HT1080 (cell line): ENCODE data around the gene P2RY2. TPM values are rescaled to one million over a fixed set of nuclear protein-coding genes. Genes with fewer than 3 reads are reported as not detected.
A peak's percentile ranks its signal among the peaks of the same experiment; 100 is the strongest.
"Not testable (repeated sequence)": the region's sequence is repeated elsewhere in the genome, so short reads cannot be mapped to it uniquely, and the experiment has no call there.

Experiments used
- DNase-seq: peaks from one replicate; pipeline ENCODE4 v3.0.0-alpha.2; 2015; ENCODE audit warnings: low read depth
- total RNA-seq: library from RNA; depleted of rRNA; stranded (reverse); fragments of >200 nt; shearing (Covaris generic); gene quantifications from 2 replicates; pipeline ENCODE4 v1.2.3, GENCODE V29; 2014

The P2RY2 gene
- total RNA-seq, 1 experiment from 2014 or later: 0.05 TPM

DNA sequence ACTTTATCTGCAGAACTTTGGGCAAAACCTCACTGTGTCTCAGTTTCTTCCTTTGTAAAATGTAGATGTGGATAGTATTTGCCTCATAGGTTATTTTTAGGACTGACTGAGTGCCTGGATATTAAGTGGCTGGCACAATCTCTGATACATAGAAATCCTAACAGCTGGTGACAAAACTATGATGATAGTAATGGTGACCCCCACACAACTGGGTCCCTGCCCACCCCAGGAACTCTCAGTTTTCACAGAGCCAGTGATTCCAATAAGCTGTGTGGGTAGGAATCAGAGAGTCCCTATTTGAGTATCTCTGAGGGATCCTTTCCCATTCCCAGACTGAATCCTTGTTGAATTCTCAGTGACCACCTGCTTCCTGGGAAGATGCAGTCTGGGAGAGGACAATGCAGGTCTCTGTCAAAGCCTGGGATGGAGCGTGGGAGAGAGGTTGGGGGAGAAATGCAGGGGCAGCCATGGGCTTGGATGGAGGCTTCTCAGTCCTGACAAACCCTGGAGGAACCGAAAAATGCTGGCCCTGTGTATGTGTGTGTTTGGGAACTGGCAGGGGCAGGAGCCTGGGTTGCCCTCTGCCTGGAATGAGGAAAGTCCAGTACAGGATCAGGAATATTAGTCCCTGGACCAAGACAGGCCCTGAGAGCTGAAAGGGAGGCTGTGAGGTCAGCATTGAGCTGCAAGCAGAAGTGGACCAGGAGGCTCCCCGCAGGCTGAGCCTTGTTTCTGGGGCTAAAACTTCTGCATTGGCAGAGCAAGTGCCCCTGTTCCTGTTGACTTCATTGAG, 48.0 kb downstream of the P2RY2 start:
- DNase-seq: no peak

DNA sequence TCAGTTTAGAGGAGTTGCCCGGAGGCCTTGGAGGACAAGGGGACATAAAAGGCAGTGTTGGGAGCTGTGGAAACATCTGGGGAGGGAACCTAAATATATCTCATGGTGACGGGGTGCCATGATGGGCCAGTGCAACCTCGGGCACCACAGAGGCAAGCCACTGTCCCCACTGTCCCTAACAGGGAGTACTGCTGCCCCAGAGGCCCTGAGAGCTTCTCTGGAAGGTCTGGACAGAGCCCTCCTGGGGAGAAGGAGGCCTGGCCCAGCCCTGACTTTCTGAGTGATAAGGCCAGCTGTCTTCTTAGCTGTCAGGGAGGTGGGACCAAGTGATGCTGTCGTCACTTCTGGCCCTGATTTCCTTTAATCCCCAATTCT, 48.6 kb downstream of the P2RY2 start:
- DNase-seq: no peak

DNA sequence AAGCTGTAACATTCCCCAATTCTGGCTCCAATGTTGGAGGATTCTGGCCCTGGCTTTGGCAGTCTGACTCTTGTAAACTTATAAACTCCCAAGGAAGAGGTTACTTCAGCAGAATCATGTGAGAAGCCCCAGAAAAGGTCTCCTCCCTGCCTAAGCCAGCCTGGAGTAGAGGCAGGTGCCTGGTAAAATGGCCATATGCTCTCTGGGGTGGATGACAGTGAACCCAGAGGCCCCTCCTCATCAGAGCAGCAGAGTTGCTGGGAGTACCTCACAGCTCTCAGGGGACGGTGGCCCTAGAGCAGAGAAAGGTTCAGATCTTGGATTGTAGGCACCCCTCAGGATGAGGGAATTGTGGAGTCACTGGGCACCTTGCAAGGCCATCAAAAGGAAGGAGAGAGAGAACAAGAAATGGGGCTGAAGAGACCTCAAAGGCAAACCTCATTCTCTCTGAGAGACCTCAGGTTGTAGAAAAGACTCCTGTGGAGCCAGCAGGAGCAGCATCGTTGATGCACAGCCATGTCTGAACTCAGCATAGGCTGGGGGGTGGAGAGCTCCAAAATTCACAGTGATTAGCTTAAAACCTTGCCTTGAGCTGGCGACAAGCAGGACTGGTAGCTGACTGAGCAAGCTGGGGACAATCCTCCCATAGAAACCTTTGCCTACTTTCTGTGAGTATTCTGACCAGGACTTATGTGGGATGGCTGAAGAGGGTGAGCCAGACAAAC, 49.2 kb downstream of the P2RY2 start:
- DNase-seq: no peak

DNA sequence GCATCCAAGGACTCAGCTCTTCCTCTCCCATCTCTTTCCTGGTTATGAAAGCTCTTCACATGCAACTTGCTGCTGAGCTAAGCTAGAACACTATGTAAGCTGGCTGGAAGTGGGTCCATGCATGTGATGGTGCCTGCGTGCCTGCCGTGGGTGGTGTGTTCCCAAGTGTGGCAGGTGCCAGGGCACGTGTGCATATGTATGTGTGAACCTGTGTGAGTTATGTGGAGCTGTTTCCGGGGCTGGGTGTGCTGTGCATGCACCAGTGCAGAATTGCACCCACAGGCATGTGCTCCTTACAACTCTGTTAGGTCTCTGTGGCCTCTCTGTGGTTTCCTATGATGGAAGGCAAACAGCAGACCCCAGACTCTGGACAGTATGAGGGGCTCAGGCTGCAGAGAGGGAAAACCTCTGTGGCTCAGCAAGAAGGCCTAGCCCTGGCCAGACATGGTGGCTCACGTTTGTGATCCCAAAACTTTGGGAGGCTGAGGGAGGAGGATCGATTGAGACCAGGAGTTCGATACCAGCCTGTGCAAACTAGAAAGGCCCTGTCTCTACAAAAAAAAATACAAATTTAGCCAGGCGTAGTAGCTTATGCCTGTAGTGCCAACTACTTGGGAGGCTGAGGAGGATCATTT, 49.9 kb downstream of the P2RY2 start:
- no peak for DNase-seq

DNA sequence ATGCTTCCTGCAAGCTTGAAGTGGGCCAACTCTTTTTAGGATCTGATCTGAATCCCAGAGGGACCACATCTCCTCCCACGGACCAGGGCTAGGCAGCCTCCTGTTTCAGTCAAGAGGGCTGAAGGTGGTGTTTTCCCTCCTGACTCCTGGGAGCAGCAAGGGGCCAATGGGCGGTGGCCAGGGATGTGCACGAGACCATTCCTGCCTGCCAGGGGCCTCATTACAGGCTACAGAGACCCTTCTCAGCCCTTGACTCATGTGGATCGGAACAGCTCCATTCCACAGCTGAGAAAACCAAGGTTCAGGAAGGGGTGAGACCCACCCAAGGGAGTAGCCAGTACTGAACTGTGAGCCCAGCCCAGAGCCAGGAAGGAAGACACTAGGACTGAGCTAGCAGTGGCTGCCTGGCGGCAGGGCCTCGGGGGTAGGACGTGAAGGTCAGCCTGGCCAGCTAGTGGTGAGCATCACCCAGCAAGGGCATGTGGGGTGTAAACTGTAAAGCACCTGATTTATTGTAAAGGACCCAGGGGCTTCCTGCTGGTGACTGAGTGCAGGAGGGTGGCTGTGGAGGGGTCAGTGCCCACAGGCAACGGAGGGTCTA, 50.7 kb downstream of the P2RY2 start:
- no peak for DNase-seq

DNA sequence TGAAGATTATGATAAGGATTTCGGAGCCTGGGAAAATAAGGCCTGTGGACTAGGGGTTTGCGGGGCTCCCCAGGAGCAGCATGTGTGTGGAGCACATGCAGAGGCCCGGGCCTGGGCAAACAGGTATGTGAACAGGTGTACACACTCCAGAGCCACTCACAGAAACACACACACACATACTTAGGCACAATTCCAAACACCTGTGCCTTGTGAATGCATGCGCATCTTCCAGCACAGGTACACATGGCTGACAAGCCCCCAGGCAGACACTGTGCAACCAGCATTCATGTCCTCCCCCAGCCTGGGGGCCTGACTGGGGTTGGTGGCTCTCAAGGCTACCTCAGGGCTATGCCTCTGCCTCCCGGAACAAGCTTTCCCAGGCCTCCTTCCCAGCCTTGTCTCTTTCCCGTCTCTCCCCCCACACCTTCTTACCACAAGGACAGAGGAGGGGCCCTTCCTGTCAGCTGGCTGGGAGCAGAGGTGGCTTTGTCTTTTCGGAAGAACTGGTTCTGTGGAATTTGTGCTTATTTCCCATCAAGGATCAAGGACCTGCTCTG, 51.5 kb downstream of the P2RY2 start:
- no peak for DNase-seq

DNA sequence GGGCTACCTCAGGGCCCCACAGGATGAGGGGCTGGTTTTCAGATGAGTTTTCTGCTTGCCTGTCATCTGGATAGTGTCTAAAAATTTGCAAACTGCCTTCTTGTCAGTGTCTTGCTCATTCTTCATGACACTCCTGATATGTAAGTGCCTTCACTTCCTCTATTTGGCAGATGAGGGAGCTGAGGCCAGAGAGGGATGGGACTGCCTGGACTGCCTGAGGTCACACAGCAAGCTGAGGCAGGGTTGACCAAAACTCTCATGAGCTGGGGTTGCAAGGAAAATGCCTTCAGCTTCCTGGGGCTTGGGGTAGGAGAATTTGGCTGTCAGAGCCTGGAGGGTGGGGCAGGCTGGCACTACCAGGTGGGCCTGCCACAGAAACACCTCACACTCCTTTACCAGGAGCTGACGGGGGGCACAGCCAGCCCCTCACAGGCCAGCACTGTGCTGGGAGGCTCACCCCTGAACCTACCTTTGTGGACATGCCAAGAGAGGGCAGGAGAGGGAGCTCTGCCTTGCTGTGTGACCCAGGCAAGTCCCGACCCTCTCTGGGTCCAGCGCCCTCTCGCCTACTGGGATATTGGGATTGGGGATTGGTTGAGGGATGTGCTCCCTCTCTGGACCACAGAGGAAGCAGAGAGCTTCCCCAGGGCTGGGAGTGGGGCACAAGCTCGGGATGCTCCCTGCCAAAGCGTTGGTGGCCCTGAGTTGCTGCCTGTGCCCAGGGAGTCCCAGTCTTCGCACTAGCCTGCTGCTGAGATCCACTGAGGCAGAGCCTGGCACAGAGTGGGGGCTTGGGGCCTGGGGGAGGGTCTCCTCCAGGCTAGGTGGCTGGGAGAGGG, 52.2 kb downstream of the P2RY2 start:
- no peak for DNase-seq

DNA sequence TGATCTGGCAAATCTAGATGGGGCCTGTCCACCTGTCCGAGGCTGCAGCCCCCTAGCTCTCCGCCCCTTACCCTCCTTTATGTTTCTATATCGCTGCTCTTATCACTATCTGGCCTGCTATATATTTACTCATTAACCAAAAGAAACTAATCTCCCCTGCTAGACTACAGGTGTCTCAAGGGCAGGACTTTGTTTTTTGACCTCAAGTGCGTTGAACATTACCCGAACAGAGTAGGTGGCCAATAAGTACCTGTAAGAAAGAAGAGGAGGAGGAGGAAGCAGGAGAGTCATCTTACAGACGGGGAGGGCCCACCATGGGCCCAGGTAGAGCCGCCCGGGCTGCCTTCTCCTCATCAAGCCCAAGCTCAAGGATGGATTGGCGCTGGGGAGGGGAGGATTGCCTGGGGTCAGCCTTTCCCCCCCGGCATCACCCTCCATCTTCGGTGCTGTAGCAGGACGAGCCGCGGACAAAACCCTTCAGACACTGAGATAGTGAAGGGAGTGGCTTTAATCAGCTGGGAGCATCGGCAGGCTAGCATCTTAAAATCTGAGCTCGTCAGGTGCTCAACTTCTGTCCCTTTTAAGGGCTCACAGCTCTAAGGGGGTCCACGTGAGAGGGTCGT, 52.9 kb downstream of the P2RY2 start:
- no peak for DNase-seq

DNA sequence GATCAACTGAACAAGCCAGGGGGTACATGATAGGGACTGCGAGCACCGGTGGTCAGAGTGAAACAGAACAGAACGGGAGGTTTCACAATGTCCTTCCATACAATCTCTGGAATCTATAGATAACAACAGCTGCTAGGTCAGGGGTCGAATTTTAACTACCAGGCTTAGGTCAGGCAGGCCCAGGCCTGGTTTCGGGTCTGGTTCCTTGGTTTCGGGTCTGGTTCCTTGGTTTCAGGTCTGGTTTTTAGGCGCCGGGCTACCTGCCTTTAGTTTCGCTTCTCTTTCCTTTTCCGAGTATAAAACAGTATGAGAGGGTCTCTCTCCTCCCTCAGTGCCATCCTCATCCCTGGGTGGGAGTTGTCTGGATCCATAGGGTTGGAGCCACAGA, 53.4 kb downstream of the P2RY2 start:
- not testable (repeated sequence) for DNase-seq

DNA sequence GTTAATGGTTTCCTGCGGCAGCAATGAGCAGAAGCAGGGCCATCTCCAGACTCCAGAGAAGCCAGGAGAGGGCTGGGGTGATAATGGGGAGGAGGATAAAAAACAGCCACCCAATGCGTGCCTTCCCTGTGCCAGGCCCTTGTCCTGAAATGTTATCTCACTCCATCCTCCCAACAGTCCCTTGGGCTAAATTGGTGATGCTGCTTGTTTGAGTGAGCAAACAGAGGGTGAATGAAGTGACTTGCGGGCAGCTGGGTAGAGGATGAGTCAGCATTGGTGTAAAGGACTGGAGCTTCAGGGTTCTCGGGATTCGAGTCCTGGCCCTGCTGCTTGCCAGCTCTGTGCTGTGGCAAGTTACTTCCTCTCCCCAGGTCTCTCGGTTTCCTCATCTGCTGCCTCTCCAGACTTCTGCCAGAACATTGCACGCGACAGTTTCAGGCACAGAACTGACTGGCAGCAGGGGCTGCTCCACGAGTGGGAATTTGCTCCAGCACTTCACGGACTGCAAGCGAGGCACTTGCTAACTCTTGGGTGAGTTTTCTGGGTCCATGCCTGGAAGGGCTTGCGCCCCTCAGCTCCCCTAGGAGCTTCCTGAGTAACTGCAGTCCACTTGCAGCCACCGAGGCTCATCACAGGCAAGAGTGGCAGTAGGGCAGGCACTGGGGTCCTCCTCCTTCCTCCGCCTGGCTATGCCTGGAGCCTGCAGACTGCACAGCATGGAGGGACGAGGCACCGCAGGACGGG, 54.0 kb downstream of the P2RY2 start, which contains the start of gene P2RY6:
TSS of gene P2RY6 (plus strand) at position 403 of the 744 bp plus-strand sequence. CDS start 24,181 bp downstream, outside the sequence.
- DNase-seq: peak; percentile 78

DNA sequence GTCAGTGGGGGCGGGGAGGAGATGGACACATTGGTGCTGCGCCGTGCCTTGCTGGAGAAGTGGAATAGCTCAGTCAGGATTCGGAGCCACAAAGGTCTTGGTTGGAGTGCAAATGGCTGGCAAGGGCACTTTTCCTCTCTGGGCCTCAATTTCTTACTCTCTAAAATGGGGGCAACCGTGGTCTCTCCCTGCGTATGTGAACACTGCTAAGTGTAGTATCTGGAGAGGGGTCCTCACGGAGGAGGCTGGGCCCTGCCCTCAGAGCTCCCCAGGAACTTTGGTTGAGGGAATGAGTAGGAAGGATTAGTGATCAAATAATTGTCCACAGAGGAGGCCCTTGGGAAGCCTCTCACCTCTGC, 54.6 kb downstream of the P2RY2 start:
- DNase-seq: no peak

DNA sequence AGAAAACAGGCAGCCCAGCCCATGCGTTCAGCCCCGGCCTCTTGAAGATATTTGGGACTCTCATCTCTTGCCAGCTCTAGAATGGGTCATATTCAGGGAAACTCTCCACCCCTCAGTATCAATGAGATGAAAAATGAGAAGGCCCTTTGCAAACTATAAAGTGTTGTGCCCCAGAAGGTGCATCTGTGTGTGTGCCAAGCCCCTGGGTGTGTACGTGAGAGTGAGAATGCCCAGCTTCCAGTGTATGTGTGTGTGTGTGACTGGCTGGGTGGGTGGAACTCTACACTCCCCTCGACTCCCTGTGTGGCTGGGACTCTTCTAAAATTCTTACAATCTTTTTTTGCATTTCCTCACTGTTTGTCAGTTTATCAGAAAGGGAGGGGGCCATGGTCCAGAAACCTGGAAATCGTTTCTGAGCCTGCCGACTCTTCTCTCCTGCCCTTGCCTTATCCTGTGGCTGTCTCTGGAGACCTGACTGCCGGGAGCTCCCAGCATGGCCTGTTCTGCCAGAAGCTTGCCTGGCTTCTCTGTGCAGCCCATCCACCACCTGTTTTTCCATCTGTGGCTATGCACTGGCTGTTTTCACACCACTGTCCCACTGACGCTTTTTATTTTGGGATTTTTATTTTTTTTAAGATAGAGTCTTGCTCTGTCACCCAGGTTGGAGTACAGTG, 55.3 kb downstream of the P2RY2 start:
- no peak for DNase-seq

DNA sequence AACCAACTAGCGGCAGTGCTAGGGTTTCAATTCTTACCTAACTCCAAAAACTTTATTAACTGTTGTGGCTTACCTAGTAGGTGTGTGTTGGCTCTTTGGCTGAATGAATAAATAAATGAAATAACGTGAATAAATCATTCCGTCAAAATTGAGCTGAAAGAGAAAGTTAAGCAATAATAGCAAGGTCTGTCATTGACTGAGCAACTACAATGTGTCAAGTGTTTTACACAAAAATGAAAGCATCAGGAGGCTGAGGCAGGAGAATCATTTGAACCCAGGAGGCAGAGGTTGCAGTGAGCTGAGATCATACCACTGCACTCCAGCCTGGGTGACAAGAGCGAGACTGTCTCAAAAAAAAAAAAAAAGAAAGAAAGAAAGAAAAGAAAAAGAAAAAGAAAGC, 56.1 kb downstream of the P2RY2 start:
- not testable (repeated sequence) for DNase-seq

DNA sequence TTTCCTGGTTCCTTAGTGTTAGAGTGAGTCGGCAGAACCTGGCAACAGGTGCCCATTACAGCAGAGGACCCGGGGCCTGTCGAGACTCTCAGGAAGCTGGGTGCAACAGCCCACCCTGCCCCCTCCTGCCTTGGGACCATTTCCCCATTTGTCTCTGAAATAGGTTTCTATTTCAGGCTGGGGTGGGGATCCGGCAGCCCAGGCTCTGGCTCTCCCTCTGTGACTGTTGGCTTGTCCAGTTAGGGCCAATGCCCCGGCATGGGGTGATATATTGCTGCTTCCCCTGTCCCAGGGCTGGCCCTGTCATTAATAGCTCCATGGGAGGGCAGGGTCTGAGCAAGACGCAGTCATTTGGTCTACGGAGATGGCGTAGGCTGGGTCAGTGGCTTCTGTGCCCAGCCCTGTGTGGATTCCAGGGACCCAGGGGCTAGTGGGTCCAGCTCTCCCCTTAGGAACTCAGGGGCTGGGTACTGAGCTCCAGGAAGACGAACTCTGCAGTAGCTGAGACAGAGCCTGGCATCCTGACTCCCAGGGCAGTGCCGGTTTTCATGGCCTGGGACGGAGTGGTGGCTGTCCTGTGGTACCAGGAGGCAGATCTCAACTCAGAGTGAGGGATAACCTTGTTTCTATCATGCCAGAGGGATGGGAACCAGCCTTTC, 56.8 kb downstream of the P2RY2 start:
- no peak for DNase-seq

DNA sequence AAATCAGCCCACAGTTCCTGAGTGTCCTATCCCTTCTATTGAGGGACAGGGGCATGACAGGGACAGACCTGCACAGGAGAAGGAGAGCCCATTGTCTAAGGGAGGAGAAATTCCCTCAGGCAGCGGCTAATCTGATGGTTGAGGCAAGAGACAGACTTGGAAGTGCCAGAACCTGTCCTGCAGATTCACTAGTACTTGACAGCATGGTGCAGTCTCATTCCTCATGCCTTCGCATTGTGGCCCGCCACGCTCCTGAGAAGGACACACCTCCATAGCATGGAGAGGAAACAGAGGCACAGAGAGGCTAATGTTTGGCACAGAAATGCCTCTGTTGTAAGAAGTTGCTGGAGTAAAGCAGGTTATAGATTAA, 57.3 kb downstream of the P2RY2 start:
- no peak for DNase-seq

DNA sequence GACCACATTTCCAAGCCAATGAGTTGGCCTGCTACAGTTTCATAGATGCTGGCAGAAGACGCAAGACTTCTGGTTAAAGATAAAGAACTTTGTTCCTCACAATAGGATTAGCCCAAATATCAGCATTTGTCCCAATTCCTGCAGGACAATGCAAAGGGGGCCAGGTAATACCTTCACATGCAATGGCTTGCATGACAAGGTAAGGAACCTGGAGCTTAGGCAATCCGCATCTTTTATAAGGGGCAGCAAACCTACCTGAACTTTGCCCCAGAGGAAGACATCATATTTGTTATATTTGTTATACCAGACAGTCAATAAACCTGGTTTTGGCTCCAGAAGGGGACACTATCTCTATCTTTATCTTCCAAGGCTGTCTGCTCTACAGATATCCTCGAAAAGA, 59.4 kb downstream of the P2RY2 start:
- no peak for DNase-seq

DNA sequence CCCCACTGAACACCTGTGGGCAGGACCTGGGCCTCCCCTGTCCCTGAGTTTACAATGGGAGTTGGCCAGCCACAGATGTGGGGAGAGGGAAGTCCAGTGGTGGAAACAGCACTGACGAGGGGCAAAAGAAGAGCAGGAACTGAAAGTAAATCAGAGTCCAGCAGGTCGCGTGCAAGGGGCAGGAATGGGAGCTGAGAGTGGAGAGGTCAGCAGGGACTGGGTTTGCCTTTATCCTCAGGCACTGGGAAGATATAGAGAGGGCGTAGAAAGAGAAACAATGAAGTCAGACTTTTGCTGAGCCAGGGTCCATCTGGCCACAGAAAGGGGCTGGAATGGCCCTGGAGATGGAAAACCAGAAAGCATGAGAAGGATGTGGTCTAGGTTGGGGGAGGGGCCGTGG, 62.5 kb downstream of the P2RY2 start:
- no peak for DNase-seq

DNA sequence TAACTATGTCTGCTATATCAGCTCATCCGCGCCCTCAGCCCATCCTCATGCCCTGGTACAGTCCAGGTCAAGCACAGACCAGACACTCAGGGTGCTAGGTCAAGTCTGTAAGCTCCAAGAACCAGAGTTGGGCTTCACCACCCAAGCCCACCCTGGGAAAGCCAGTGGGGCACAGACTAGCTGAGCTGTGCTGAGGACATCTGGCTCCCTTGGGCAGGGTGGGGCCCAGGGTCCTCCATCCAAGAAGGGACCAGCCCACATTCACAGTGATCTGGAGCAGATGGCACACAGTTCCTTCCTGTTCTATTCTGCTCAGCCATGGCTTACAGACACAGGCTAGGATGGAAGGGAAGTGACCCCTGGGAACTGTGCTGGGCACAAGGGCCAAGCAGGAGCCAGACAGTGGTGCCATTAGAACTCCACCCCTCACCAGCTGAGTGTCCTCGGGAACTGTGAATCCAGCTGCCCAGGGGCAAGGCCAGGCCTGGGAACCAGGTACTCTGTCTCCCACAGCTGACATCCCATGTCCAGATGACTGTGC, 63.2 kb downstream of the P2RY2 start:
- DNase-seq: no peak
